ENCODE measurements around the gene METTL2B. TPM values are rescaled to one million over a fixed set of nuclear protein-coding genes. Genes with fewer than 3 reads are reported as not detected.
A peak's percentile ranks its signal among the peaks of the same experiment; 100 is the strongest.

The METTL2B gene
- total and polyA plus RNA-seq, 2 of the 13 experiments (the other 11 are each of a cell fraction or from before 2014, with no cell fraction given): 15.5 to 33.1 TPM

DNA sequence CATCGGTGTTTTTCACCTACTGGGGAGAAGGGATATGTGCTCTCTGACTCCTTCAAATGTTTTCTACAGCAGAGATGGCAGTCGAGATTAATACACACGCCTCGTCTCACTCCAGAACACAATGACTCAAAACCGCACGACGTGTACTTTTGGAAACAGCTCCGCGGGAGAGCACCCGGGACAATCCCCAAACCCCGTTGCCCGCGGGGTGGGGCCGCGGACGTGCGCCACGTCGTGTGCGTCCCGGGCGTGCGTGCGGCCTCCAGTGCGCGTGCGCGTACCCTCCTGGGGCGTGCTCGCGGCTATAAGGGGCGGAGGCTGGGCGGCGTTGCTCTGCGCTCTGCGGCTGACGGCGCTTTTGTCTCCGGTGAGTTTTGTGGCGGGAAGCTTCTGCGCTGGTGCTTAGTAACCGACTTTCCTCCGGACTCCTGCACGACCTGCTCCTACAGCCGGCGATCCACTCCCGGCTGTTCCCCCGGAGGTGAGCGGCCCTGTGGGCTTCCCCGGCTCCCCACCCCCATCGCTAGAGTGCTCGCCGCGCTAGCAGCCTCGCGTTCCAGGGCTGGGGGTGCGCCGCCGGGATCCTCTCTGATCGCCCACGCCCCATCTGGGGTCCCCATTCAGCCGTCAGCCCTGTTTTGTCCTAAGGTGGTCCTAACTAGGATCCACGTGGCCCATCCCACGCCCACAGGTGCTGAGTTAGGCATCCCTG is 20.8 kb upstream of the METTL2B start, which contains the start of gene HILPDA (continued):
- TF ChIP-seq, protein P1, sequence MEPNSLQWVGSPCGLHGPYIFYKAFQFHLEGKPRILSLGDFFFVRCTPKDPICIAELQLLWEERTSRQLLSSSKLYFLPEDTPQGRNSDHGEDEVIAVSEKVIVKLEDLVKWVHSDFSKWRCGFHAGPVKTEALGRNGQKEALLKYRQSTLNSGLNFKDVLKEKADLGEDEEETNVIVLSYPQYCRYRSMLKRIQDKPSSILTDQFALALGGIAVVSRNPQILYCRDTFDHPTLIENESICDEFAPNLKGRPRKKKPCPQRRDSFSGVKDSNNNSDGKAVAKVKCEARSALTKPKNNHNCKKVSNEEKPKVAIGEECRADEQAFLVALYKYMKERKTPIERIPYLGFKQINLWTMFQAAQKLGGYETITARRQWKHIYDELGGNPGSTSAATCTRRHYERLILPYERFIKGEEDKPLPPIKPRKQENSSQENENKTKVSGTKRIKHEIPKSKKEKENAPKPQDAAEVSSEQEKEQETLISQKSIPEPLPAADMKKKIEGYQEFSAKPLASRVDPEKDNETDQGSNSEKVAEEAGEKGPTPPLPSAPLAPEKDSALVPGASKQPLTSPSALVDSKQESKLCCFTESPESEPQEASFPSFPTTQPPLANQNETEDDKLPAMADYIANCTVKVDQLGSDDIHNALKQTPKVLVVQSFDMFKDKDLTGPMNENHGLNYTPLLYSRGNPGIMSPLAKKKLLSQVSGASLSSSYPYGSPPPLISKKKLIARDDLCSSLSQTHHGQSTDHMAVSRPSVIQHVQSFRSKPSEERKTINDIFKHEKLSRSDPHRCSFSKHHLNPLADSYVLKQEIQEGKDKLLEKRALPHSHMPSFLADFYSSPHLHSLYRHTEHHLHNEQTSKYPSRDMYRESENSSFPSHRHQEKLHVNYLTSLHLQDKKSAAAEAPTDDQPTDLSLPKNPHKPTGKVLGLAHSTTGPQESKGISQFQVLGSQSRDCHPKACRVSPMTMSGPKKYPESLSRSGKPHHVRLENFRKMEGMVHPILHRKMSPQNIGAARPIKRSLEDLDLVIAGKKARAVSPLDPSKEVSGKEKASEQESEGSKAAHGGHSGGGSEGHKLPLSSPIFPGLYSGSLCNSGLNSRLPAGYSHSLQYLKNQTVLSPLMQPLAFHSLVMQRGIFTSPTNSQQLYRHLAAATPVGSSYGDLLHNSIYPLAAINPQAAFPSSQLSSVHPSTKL (CRISPR knock-in tag; IDR thresholded peaks at IDR 0.05): peak; percentile 76
- TF ChIP-seq, protein P2, sequence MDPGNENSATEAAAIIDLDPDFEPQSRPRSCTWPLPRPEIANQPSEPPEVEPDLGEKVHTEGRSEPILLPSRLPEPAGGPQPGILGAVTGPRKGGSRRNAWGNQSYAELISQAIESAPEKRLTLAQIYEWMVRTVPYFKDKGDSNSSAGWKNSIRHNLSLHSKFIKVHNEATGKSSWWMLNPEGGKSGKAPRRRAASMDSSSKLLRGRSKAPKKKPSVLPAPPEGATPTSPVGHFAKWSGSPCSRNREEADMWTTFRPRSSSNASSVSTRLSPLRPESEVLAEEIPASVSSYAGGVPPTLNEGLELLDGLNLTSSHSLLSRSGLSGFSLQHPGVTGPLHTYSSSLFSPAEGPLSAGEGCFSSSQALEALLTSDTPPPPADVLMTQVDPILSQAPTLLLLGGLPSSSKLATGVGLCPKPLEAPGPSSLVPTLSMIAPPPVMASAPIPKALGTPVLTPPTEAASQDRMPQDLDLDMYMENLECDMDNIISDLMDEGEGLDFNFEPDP (CRISPR knock-in tag; conservative IDR thresholded peaks at IDR 0.05): no peak
- TF ChIP-seq ZFP82 (CRISPR knock-in tag; IDR thresholded peaks at IDR 0.05; ENCODE audit: borderline replicate concordance) (peak; percentile 92), ZNF747 (CRISPR knock-in tag; IDR thresholded peaks at IDR 0.05; ENCODE audit: borderline replicate concordance) (peak; percentile 88), IKZF1 (IDR thresholded peaks at IDR 0.05) (no peak), ZNF207 (IDR thresholded peaks at IDR 0.05; ENCODE audit: borderline replicate concordance) (no peak), GTF2F1 (IDR thresholded peaks at IDR 0.05; ENCODE audit: low read length) (no peak), ZSCAN9 (CRISPR knock-in tag; IDR thresholded peaks at IDR 0.05; ENCODE audit: borderline replicate concordance) (no peak; the same call in none of the 2 replicates), TAF1 (CRISPR knock-in tag; IDR thresholded peaks at IDR 0.05) (peak; percentile 78; the same call in 1 of the 2 replicates), TOPORS (CRISPR knock-in tag; IDR thresholded peaks at IDR 0.05) (no peak; the same call in none of the 2 replicates), ZNF225 (CRISPR knock-in tag; IDR thresholded peaks at IDR 0.05) (no peak), TCF7L2 (IDR thresholded peaks at IDR 0.05; ENCODE audit: low read depth, low read length) (no peak)
- TF ChIP-seq, protein P3, sequence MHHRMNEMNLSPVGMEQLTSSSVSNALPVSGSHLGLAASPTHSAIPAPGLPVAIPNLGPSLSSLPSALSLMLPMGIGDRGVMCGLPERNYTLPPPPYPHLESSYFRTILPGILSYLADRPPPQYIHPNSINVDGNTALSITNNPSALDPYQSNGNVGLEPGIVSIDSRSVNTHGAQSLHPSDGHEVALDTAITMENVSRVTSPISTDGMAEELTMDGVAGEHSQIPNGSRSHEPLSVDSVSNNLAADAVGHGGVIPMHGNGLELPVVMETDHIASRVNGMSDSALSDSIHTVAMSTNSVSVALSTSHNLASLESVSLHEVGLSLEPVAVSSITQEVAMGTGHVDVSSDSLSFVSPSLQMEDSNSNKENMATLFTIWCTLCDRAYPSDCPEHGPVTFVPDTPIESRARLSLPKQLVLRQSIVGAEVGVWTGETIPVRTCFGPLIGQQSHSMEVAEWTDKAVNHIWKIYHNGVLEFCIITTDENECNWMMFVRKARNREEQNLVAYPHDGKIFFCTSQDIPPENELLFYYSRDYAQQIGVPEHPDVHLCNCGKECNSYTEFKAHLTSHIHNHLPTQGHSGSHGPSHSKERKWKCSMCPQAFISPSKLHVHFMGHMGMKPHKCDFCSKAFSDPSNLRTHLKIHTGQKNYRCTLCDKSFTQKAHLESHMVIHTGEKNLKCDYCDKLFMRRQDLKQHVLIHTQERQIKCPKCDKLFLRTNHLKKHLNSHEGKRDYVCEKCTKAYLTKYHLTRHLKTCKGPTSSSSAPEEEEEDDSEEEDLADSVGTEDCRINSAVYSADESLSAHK (CRISPR knock-in tag; IDR thresholded peaks at IDR 0.05; ENCODE audit: borderline replicate concordance): no peak; the same call in 1 of the 2 replicates
- TF ChIP-seq, protein P4, sequence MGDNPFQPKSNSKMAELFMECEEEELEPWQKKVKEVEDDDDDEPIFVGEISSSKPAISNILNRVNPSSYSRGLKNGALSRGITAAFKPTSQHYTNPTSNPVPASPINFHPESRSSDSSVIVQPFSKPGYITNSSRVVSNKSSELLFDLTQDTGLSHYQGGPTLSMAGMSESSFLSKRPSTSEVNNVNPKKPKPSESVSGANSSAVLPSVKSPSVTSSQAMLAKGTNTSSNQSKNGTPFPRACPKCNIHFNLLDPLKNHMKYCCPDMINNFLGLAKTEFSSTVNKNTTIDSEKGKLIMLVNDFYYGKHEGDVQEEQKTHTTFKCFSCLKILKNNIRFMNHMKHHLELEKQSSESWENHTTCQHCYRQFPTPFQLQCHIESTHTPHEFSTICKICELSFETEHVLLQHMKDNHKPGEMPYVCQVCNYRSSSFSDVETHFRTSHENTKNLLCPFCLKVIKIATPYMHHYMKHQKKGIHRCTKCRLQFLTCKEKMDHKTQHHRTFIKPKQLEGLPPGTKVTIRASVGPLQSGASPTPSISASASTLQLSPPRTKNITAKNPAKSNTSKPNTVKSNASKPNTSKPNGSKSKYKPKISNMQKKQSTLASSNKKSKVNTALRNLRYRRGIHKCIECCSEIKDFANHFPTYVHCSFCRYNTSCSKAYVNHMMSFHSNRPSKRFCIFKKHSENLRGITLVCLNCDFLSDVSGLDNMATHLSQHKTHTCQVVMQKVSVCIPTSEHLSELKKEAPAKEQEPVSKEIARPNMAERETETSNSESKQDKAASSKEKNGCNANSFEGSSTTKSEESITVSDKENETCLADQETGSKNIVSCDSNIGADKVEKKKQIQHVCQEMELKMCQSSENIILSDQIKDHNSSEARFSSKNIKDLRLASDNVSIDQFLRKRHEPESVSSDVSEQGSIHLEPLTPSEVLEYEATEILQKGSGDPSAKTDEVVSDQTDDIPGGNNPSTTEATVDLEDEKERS (CRISPR knock-in tag; IDR thresholded peaks at IDR 0.05): peak; percentile 80
- TF ChIP-seq, protein P5, sequence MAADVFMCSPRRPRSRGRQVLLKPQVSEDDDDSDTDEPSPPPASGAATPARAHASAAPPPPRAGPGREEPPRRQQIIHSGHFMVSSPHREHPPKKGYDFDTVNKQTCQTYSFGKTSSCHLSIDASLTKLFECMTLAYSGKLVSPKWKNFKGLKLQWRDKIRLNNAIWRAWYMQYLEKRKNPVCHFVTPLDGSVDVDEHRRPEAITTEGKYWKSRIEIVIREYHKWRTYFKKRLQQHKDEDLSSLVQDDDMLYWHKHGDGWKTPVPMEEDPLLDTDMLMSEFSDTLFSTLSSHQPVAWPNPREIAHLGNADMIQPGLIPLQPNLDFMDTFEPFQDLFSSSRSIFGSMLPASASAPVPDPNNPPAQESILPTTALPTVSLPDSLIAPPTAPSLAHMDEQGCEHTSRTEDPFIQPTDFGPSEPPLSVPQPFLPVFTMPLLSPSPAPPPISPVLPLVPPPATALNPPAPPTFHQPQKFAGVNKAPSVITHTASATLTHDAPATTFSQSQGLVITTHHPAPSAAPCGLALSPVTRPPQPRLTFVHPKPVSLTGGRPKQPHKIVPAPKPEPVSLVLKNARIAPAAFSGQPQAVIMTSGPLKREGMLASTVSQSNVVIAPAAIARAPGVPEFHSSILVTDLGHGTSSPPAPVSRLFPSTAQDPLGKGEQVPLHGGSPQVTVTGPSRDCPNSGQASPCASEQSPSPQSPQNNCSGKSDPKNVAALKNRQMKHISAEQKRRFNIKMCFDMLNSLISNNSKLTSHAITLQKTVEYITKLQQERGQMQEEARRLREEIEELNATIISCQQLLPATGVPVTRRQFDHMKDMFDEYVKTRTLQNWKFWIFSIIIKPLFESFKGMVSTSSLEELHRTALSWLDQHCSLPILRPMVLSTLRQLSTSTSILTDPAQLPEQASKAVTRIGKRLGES (CRISPR knock-in tag; IDR thresholded peaks at IDR 0.05; ENCODE audit: borderline replicate concordance): no peak
